Measurements from ENCODE around the gene PBLD.
A peak's percentile ranks its signal among the peaks of the same experiment; 100 is the strongest.

PBLD gene

DNA sequence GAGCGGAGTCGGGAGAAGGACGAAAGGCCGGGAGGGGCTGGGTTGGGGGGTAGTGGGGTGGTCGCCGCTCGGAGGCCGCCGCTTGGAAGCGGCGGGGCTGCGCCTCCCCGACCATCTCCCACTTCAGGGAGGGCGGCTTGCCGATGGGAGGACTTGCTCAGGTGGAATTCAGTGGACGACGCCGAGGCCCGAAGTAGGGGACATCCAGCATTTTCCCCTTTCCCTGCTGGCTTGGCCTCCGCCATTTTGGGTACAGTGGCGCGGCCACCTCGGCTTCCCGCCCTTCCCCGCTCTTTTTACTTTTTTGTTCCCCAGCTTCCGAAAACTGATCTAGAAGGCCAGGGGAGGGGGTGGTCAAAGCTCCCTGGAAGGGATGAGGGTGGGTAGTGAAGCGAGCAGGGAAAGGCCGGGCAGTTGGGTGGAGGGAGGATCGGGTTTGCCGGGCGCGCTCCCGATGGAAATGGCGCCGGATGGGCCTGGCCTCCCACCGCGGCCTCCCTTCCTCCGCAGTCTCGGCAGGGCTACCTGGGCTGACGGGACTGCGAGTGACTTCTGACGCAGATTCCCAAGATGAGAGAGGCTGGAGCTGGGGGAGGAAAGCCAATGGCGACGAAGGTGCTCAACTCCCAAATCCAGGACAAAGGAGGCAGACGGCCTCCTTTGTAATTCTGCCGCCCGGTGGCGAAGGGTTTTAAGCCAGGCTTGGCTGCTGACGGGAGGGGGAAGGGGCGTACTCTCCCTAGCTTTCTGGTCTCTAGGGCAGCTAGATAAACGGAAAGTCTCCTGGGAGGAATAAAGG lies at the start of gene PBLD:
TSS of gene PBLD (minus strand) at position 670 of the 799 bp plus-strand sequence. CDS start 26,084 bp downstream, outside the sequence.
- no peaks in the 10 kb centered on the region; the same call in 1 of the 2 replicates for H3K36me3 ChIP-seq (ENCODE audit: control insufficient read depth, insufficient read depth, low read length)
- DNase-seq (ENCODE audit: low read depth, low spot score): no peak
- H3K27me3 ChIP-seq (ENCODE audit: control insufficient read depth, insufficient read depth, low read length): no peaks in the 10 kb centered on the region
- no peak within 1 kb of the TSS for H3K27ac ChIP-seq (ENCODE audit: low read length)
- H3K4me1 ChIP-seq (ENCODE audit: control insufficient read depth, insufficient read depth, low read length): no peaks in the 10 kb centered on the region
- H3K9me3 ChIP-seq (ENCODE audit: control insufficient read depth, insufficient read depth, low read length): no peaks in the 10 kb centered on the region
- H3K4me3 ChIP-seq (ENCODE audit: low read length): peak within 1 kb of the TSS; percentile 80
- no CpG with 5 or more reads among the region's 51 CpGs for WGBS (ENCODE audit: insufficient coverage, insufficient read length)

- no peaks in the 10 kb centered on the region for H3K36me3 ChIP-seq (ENCODE audit: control insufficient read depth, insufficient read depth, low read length)
- no peak overlapping the region for H3K27ac ChIP-seq (ENCODE audit: low read length)
- H3K27me3 ChIP-seq (ENCODE audit: control insufficient read depth, insufficient read depth, low read length): no peaks in the 10 kb centered on the region
- no peaks in the 10 kb centered on the region for H3K9me3 ChIP-seq (ENCODE audit: control insufficient read depth, insufficient read depth, low read length)
- H3K4me3 ChIP-seq (ENCODE audit: low read length): no peak overlapping the region
- DNase-seq (ENCODE audit: low read depth, low spot score): no peak
- no CpG with 5 or more reads among the region's 1 CpG for WGBS (ENCODE audit: insufficient coverage, insufficient read length)
- no peaks in the 10 kb centered on the region for H3K4me1 ChIP-seq (ENCODE audit: control insufficient read depth, insufficient read depth, low read length)
Observed at GRCh38 chr10:68371604-68372003, 38.9 kb upstream of the PBLD start.

- Histone ChIP-seq H3K9me3 (ENCODE audit: control insufficient read depth, insufficient read depth, low read length) (no peaks in the 10 kb centered on the region), H3K4me3 (ENCODE audit: low read length) (no peak overlapping the region), H3K36me3 (ENCODE audit: control insufficient read depth, insufficient read depth, low read length) (no peaks in the 10 kb centered on the region), H3K27me3 (ENCODE audit: control insufficient read depth, insufficient read depth, low read length) (no peaks in the 10 kb centered on the region), H3K27ac (ENCODE audit: low read length) (no peak overlapping the region), H3K4me1 (ENCODE audit: control insufficient read depth, insufficient read depth, low read length) (no peaks in the 10 kb centered on the region)
- WGBS (ENCODE audit: insufficient coverage, insufficient read length): no CpG with 5 or more reads among the region's 2 CpGs
- DNase-seq (ENCODE audit: low read depth, low spot score): no peak
Observed at GRCh38 chr10:68367121-68367520, 34.4 kb upstream of the PBLD start.

GRCh38 chr10:68366600-68366999 lies 33.9 kb upstream of the PBLD start:
- Histone ChIP-seq H3K4me1 (ENCODE audit: control insufficient read depth, insufficient read depth, low read length) (no peaks in the 10 kb centered on the region), H3K4me3 (ENCODE audit: low read length) (no peak overlapping the region), H3K9me3 (ENCODE audit: control insufficient read depth, insufficient read depth, low read length) (no peaks in the 10 kb centered on the region), H3K27ac (ENCODE audit: low read length) (no peak overlapping the region), H3K27me3 (ENCODE audit: control insufficient read depth, insufficient read depth, low read length) (no peaks in the 10 kb centered on the region), H3K36me3 (ENCODE audit: control insufficient read depth, insufficient read depth, low read length) (no peaks in the 10 kb centered on the region)
- no peak for DNase-seq (ENCODE audit: low read depth, low spot score)
- no CpG with 5 or more reads among the region's 5 CpGs for WGBS (ENCODE audit: insufficient coverage, insufficient read length)

- H3K27me3 ChIP-seq (ENCODE audit: control insufficient read depth, insufficient read depth, low read length): no peaks in the 10 kb centered on the region
- H3K27ac ChIP-seq (ENCODE audit: low read length): no peak overlapping the region
- H3K4me1 ChIP-seq (ENCODE audit: control insufficient read depth, insufficient read depth, low read length): no peaks in the 10 kb centered on the region
- H3K4me3 ChIP-seq (ENCODE audit: low read length): no peak overlapping the region
- WGBS (ENCODE audit: insufficient coverage, insufficient read length): no CpG with 5 or more reads among the region's 2 CpGs
- no peaks in the 10 kb centered on the region for H3K36me3 ChIP-seq (ENCODE audit: control insufficient read depth, insufficient read depth, low read length)
- H3K9me3 ChIP-seq (ENCODE audit: control insufficient read depth, insufficient read depth, low read length): no peaks in the 10 kb centered on the region
- DNase-seq (ENCODE audit: low read depth, low spot score): no peak
Observed at GRCh38 chr10:68365611-68366010, 32.9 kb upstream of the PBLD start.

- Histone ChIP-seq H3K36me3 (ENCODE audit: control insufficient read depth, insufficient read depth, low read length) (no peaks in the 10 kb centered on the region), H3K27me3 (ENCODE audit: control insufficient read depth, insufficient read depth, low read length) (no peaks in the 10 kb centered on the region), H3K27ac (ENCODE audit: low read length) (no peak overlapping the region), H3K4me3 (ENCODE audit: low read length) (no peak overlapping the region), H3K4me1 (ENCODE audit: control insufficient read depth, insufficient read depth, low read length) (no peaks in the 10 kb centered on the region), H3K9me3 (ENCODE audit: control insufficient read depth, insufficient read depth, low read length) (no peaks in the 10 kb centered on the region)
- 100% methylated on average over 1 of the region's 3 CpGs for WGBS (ENCODE audit: insufficient coverage, insufficient read length)
- no peak for DNase-seq (ENCODE audit: low read depth, low spot score)
Observed at GRCh38 chr10:68364101-68364886, 31.6 kb upstream of the PBLD start.

GRCh38 chr10:68362590-68362989 lies 29.9 kb upstream of the PBLD start:
- WGBS (ENCODE audit: insufficient coverage, insufficient read length): no CpG with 5 or more reads among the region's 3 CpGs
- Histone ChIP-seq H3K4me1 (ENCODE audit: control insufficient read depth, insufficient read depth, low read length) (no peaks in the 10 kb centered on the region), H3K4me3 (ENCODE audit: low read length) (no peak overlapping the region), H3K9me3 (ENCODE audit: control insufficient read depth, insufficient read depth, low read length) (no peaks in the 10 kb centered on the region), H3K27me3 (ENCODE audit: control insufficient read depth, insufficient read depth, low read length) (no peaks in the 10 kb centered on the region), H3K27ac (ENCODE audit: low read length) (no peak overlapping the region), H3K36me3 (ENCODE audit: control insufficient read depth, insufficient read depth, low read length) (no peaks in the 10 kb centered on the region)
- no peak for DNase-seq (ENCODE audit: low read depth, low spot score)

DNA sequence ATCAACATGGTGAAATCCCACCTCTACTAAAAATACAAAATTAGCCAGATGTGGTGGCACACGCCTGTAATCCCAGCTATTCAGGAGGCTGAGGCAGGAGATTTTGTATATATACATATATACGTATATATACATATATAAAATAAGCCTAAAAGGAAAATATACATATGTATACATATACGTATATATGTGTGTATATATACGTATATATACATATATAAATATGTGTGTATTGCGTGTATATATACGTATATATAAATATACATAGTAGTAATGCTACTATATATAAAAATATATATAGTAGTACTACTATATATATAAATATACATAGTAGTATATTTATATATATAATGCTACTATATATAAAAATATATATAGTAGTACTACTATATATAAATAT lies 26.5 kb upstream of the PBLD start:
- no peaks in the 10 kb centered on the region for H3K36me3 ChIP-seq (ENCODE audit: control insufficient read depth, insufficient read depth, low read length)
- no peak overlapping the region for H3K4me3 ChIP-seq (ENCODE audit: low read length)
- H3K9me3 ChIP-seq (ENCODE audit: control insufficient read depth, insufficient read depth, low read length): no peaks in the 10 kb centered on the region
- H3K27me3 ChIP-seq (ENCODE audit: control insufficient read depth, insufficient read depth, low read length): no peaks in the 10 kb centered on the region
- 100% methylated on average over 2 of the region's 6 CpGs for WGBS (ENCODE audit: insufficient coverage, insufficient read length)
- H3K27ac ChIP-seq (ENCODE audit: low read length): no peak overlapping the region
- no peaks in the 10 kb centered on the region for H3K4me1 ChIP-seq (ENCODE audit: control insufficient read depth, insufficient read depth, low read length)
- no peak for DNase-seq (ENCODE audit: low read depth, low spot score)

- H3K27me3 ChIP-seq (ENCODE audit: control insufficient read depth, insufficient read depth, low read length): no peaks in the 10 kb centered on the region
- no peaks in the 10 kb centered on the region for H3K4me1 ChIP-seq (ENCODE audit: control insufficient read depth, insufficient read depth, low read length)
- no peaks in the 10 kb centered on the region for H3K9me3 ChIP-seq (ENCODE audit: control insufficient read depth, insufficient read depth, low read length)
- H3K36me3 ChIP-seq (ENCODE audit: control insufficient read depth, insufficient read depth, low read length): no peaks in the 10 kb centered on the region
- no peak for DNase-seq (ENCODE audit: low read depth, low spot score)
- WGBS (ENCODE audit: insufficient coverage, insufficient read length): no CpG with 5 or more reads among the region's 2 CpGs
- H3K27ac ChIP-seq (ENCODE audit: low read length): no peak overlapping the region
- H3K4me3 ChIP-seq (ENCODE audit: low read length): no peak overlapping the region
Observed at GRCh38 chr10:68353537-68353936, 20.8 kb upstream of the PBLD start.

- Histone ChIP-seq H3K36me3 (ENCODE audit: control insufficient read depth, insufficient read depth, low read length) (no peaks in the 10 kb centered on the region), H3K27ac (ENCODE audit: low read length) (no peak overlapping the region), H3K4me1 (ENCODE audit: control insufficient read depth, insufficient read depth, low read length) (no peaks in the 10 kb centered on the region), H3K27me3 (ENCODE audit: control insufficient read depth, insufficient read depth, low read length) (no peaks in the 10 kb centered on the region), H3K4me3 (ENCODE audit: low read length) (no peak overlapping the region), H3K9me3 (ENCODE audit: control insufficient read depth, insufficient read depth, low read length) (no peaks in the 10 kb centered on the region)
- DNase-seq (ENCODE audit: low read depth, low spot score): peak; percentile 68
- no CpG with 5 or more reads among the region's 2 CpGs for WGBS (ENCODE audit: insufficient coverage, insufficient read length)
Observed at GRCh38 chr10:68348265-68348741, 15.6 kb upstream of the PBLD start.
